G401 (cell line): ENCODE results near the gene LSM7. TPM values are rescaled to one million over a fixed set of nuclear protein-coding genes. Genes with fewer than 3 reads are reported as not detected.

Source experiments
- DNase-seq: peaks from one replicate; pipeline ENCODE4 v3.0.0-alpha.2; 2015; ENCODE audit warnings: low spot score
- in situ Hi-C: cut with HindIII; loops from 2 replicates; pipeline ENCODE4 v1.10.0; 2016; ENCODE audit warnings: low sequenced_read_pairs, mixed read lengths
- total RNA-seq: library from RNA; depleted of rRNA; stranded (reverse); fragments of >200 nt; shearing (Covaris generic); gene quantifications from 2 replicates; pipeline ENCODE4 v1.2.3, GENCODE V29; 2014; rRNA removed

The LSM7 gene
- total RNA-seq = 400 and 511 TPM in 2 replicates

DNA sequence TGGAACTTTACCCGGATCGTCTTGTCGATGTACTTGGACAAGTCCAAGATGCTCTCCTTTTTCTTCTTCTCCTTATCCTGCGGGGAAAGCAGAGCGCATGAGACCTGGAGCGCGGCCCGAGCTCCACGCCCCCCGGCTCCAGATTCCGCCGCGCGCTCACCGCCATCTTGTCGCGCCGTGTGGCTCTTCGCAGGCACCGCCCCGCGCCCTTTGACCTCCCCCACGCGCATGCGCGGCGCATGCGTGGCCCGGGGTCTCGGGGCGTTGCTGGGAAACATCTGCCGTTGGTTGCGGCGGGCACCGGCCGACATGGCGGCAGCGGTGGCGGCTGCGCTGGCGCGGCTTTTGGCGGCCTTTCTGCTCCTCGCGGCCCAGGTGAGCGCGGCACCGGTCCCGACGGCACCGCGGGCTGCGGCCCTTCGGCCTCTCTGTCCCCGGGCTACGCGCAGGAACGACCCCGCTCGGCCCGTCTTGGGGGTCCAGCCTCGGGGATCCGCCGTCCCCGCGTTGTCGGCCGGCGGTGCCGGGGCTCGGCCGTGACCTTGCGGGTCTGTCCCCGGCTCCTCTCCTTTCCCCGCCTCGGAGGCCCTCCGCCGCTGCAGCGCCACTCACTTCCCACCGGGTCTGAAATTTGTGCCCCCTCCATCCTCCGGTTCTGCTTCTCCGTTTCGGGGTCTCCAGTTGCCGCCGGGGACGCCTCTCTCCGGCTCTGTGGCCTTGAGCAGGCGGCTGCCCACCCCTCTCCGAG lies at the start of gene LSM7, which contains the start of gene SPPL2B:
Gene LSM7, minus strand, starts transcription at position 186 of the 748 bp plus-strand sequence. Its CDS starts 20 bp downstream, at position 166.
Gene SPPL2B, plus strand, starts transcription at position 284 of the 748 bp plus-strand sequence. Its CDS starts 26 bp downstream, at position 310.
- in situ Hi-C loops = loop anchor here (5.0 kb wide), 1 partner anchor 84 kb away; no protein-coding TSS in a partner anchor
- DNase-seq = peak; percentile 83

DNA sequence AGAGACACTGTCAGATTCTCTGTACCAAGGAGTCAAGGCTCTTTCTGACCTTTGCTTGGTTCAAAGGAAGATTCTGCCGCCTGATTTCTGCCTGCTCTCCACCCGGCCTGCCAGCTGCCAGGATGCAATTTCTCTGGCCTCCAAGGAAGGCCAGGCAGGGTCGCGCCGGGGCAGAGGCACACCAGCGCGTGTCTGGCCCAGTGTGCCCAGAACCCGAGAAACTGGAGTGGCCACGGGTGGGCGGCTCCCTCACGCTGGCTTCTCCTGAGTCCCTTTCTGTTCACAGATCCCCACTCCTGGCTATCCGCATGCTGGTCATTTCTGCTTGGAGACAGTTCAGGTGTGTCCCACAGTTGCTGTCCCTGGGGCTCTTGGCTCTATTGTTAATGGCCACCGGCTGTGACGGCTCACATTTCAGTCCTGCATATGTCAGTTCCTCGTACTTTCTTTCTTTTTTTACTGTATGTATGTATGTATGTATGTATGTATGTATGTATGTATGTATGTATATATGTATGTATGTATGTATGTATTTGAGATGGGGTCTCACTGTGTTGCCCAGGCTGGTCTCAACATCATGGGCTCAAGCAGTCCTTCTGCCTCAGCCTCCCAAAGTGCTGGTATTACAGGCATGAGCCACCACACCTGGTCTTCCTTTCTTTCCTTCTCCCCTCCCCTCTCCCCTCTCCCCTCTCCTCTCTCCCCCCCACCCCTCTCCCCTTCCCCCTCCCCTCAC lies 48.6 kb upstream of the LSM7 start:
- in situ Hi-C loops = no loop called here
- DNase-seq = no peak

DNA sequence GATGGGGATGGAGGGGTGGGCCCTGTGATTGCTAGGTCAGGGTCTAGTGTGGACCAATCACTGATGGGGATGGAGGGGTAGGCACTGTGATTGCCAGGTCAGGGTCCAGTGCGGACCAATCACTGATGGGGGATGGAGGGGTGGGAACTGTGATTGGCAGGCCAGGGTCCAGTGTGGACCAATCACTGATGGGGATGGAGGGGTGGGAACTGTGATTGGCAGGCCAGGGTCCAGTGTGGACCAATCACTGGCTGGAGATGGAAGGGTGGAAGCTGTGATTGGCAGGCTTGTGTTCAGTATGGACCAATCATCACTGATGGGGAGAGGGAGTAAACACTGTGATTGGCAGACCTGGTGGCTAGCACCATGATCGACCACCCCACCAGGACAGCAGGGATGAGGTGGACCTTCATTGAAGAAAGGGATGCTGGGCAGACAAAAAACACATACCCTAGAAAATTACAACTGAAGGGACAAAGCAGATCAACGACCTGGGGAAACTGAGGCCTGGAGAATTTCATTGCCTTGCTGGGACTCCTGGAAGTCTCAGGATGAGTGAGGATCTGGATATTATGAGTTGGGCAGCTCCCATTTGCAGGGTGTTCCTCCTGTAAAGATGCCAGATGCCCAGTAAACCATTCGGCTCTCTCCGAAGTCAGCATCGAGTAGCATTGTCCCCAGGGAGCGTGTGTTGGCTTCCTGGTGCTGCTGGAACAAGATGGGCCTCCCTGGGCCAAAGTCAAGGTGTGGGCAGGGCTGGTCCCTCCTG lies 47.2 kb upstream of the LSM7 start:
- DNase-seq = no peak
- in situ Hi-C loops = no loop called here

GRCh38 chr19:2374808-2375207 lies 46.4 kb upstream of the LSM7 start:
- in situ Hi-C loops = no loop called here
- DNase-seq = no peak

GRCh38 chr19:2372076-2372612 lies 43.8 kb upstream of the LSM7 start:
- in situ Hi-C loops = no loop called here
- DNase-seq = no peak

- DNase-seq = no peak
- in situ Hi-C loops = no loop called here
Observed at GRCh38 chr19:2371656-2372055, 43.3 kb upstream of the LSM7 start.

DNA sequence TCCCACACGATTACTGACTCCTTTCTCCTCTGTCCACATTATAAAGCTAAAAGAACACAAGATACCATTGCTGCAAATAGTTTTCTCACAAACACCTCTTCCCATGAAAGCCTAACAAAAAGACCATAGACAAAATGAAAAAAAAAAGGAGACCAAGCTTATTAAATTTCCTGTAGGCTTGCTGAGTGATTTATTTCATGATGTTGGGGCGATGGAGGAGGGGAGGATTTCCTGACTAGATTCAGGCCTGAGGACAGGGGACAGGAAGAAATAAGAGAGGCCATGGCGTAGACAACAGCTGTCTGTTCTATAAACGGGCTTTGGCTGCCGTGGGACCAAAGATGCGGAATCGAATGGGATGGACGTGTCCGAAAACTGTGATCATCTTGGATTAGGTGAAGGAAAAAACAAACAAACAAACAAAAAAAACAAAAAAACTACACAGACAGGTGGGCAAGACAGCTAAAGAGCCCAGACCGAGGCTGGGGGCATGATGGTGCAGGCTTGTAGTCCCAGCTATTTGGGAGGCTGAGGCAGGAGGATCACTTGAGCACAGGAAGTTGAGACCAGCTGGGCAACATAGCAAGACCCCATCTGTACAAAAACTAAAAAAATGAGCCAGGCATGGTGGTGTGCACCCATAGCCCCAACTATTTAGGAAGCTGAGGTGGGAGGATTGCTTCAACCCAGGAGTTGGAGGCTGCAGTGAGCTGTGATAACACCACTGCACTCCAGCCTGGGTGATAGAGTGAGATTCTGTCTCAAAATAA lies 37.0 kb upstream of the LSM7 start:
- DNase-seq = no peak
- in situ Hi-C loops = no loop called here

DNA sequence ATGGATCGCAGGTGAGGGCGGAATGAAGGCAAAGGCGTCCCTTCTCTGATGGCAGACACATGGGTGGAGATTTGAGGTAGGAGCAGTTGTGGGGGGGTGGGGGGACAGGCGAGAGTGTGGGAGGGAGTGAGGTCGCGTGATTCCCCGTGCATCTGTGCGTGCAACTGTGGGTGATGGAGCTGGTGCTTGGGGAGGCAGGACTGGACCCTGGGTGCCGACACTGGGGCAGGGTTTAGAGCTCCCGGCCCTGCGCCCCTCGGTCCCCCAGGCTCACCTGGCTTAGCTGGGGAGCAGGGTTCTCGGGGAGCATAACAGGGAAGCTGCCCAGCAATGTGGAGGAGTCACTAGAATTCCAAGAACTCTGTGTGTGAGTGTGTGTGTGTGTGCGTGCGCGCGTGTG lies 35.0 kb upstream of the LSM7 start:
- in situ Hi-C loops = no loop called here
- no peak for DNase-seq

DNA sequence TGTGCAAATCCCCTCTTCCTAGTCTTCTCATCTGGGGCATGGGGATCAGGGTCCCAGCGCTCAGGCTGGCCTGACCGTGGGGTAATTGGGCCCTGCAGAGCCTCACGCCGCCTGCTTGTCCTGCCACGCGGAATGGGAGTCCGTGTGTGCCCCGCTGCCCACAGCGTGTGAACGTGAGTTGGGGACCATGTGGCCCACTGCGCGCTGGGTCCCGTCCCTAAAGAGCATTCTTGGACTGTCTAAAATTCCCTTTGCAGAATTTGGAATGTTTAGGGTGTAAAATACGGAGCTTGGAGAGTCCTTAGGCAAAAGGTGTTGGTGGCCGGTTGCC lies 34.5 kb upstream of the LSM7 start:
- in situ Hi-C loops = no loop called here
- no peak for DNase-seq

DNA sequence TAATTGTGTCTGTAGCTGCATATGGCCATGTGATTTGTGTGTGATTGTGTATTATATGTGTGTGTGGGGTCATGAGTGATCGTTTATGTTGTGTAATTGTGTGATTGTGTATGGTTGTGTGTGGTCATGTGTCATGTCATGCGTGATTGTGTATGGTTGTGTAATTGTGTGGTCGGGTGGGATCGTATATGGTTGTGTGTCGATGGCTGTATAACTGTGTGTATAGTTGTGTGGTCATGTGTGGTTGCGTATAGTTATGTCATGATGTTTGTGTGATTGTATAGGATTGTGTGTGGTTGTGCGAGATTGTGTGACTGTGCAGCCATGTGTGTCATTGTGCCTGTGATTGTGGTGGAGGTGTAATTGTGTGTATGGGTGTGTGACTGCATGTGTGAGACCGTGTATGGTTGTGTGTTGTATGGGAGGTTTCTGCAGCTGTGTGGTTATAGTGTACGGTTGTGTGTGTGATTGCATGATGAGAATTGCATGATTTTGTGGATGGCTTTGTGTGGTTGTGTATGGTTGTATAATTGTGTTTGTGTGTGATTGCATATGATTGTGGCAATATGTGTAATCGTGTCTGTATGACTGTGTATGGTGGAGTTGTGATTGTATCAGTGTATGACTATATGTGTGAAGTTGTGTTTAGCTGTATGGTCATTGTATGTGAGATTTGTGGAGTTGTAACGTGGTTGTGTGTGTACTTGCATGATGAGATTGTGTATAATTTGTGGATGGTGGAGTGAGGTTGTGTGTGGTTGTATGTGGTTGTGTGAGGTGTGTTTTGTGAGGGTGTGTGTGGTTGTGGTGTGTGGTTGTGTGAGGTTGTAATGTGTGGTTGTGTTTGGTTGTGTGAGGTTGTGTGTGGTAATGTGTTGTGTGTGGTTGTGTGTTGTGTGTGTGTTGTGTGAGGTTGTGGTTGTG lies 33.9 kb upstream of the LSM7 start:
- in situ Hi-C loops = no loop called here
- DNase-seq = no peak

DNA sequence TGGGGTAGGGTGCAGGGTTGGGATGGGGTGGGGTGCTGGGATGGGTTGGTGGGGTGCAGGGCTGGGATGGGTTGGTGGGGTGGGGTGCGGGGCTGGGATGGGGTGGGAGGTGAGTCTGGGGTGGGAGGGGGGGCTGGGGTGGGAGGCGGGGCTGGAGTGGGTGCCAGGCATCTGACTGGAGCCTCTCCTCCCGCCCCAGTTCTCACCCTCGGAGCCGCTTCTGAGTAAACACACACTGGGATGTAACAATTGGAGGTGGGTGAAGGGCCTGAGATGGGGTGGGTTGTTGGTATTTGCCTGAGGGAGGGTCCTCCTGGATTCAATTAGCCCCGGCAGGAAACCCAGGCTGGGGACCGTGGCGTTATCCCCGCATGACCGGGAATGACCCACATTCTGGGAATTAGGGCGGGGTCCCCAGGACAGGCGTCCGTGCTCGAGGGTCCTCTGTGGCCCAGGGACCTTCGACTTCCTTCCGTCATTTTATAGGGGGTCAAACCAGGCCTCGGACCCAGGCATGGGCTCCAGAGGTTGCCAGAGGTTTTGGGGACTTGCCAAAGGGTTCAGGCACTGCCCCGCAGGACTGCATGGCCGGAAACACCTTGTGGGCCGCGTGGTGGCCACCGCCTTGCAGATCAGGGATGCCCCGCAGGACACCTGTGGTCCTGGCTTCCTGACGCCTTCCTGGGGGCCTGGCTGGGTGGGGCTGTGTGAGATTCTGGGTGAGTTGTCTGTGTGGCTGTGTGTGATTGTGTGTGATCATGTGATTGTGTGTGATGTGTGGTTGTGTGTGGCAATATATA lies 33.1 kb upstream of the LSM7 start:
- in situ Hi-C loops = no loop called here
- DNase-seq = no peak

DNA sequence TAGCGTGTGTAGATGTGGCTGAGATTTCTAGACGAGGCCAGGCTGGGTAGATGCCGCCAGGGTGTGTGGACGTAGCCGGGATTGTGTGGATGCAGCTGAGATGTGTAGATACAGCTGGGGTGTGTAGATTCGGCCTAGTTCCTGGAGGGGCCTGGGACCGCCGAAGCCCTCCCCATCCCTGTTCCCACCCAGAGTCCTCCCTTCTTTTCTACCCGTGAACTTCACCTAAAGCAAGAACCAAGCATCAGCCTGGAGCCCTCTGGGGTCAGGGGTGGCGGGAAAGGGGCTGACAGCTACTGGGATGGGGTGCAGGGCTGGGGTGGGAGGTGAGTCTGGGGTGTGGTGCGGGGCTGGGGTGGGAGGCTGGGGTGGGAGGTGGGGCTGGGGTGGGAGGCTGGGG lies 32.4 kb upstream of the LSM7 start:
- DNase-seq = no peak

DNA sequence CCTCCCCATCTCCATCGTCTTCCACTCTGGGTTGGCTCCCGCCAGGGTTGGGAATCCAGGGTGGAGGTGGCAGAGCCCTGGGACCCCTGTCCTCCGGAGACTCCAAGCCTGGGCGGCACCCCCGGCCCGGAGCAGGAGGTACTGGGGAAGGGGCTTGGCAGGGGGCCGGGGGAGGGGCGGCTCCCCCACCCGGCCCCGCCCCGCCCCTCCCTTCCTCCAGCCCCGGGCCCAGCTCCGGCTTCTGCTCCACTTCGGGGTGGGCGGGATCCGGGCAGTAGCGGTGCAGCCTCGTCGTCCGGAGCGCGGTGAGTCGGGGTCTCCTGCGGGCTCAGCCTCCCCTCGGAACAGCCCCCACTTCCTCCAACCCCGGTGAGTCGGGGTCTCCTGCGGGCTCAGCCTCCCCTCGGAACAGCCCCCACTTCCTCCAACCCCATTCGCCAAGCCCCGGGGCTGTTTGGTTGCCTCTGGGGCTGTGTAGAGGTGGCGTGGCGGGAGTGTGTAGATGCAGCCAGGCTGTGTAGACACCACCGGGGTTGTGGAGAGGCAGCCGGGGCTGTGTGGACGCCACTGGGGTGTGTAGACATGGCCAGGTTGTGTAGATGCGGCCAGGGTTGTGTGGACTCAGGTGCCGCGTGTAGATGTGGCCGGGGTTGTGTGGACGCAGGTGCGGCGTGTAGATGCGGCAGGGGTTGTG lies 31.8 kb upstream of the LSM7 start, which contains the start of gene TMPRSS9:
Gene TMPRSS9, plus strand, starts transcription at position 274 of the 694 bp plus-strand sequence. CDS start 29,521 bp downstream, outside the sequence.
- DNase-seq = no peak
- in situ Hi-C loops = no loop called here

More for the DNA sequence above, 32.4 kb upstream of the LSM7 start:
- in situ Hi-C loops = no loop called here

DNA sequence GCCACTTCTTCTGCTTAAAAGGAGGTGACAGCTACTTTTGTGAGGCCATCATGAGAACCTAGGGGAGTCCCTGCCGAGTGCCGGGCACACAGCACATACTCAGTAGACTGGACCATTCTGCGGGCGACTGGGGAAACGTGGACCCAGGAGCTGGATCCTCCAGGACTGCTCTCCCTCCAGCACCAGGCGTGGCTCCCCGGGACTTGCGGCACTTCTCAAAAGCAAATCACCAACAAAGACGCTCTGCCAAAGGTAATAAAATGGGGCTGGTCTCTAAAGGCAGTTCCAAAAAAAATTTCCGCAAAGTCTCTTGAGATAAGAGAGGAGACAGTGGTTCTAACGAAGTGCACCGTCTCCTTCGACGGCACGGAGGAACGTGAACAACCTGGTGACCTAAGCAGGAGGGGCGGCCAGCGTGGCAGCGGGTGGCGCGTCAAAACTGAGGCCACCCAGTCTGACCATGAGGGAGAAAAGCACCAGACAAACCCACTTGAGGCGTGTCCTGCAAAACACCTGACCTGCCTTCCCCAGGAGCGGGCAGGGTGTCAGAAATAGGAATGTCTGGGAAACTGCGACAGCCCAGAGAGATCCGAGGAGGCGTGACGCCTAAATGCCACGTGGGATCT lies 30.3 kb upstream of the LSM7 start:
- in situ Hi-C loops = no loop called here
- no peak for DNase-seq

GRCh38 chr19:2357279-2358206 lies 29.2 kb upstream of the LSM7 start:
- no peak for DNase-seq
- in situ Hi-C loops = no loop called here
